ENCODE results near the gene NVL.
"Not testable (repeated sequence)": the region's sequence is repeated elsewhere in the genome, so short reads cannot be mapped to it uniquely, and the experiment has no call there.

The NVL gene

GRCh38 chr1:224359207-224359606 is 29.2 kb upstream of the NVL start:
- DNase-seq (ENCODE audit: low read depth), result no peak
- H3K4me3 ChIP-seq (replicated peaks; ENCODE audit: low read depth, low read length), result no peak overlapping the region
- TF ChIP-seq CTCF (IDR thresholded peaks at IDR 0.05; ENCODE audit: low read length, missing control alignments), result no peak

DNA sequence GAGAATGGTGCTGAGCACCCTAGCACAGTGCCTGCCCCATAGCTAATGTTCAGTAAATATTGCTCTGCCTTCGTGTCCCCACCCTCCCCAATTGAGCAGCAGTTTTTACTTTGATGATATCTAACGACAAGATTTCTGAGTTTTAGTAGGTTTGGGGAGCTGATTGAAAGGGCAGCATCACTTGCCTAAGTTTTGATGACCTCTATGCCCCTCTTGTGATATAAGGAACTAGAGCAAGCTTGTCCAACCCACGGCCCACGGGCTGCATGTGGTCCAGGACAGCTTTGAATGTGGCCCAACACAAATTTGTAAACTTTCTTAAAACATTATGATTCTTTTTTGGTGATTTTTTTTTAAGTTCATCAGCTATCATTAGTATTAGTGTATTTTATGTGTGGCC is 28.3 kb upstream of the NVL start:
- DNase-seq (ENCODE audit: low read depth), result no peak
- H3K4me3 ChIP-seq (replicated peaks; ENCODE audit: low read depth, low read length), result peak overlapping the region; percentile 70
- TF ChIP-seq CTCF (IDR thresholded peaks at IDR 0.05; ENCODE audit: low read length, missing control alignments), result no peak

GRCh38 chr1:224357626-224358124 is 27.7 kb upstream of the NVL start:
- DNase-seq (ENCODE audit: low read depth), result peak; percentile 79
- peak overlapping the region; percentile 70 for H3K4me3 ChIP-seq (replicated peaks; ENCODE audit: low read depth, low read length)
- TF ChIP-seq CTCF (IDR thresholded peaks at IDR 0.05; ENCODE audit: low read length, missing control alignments), result no peak

DNA sequence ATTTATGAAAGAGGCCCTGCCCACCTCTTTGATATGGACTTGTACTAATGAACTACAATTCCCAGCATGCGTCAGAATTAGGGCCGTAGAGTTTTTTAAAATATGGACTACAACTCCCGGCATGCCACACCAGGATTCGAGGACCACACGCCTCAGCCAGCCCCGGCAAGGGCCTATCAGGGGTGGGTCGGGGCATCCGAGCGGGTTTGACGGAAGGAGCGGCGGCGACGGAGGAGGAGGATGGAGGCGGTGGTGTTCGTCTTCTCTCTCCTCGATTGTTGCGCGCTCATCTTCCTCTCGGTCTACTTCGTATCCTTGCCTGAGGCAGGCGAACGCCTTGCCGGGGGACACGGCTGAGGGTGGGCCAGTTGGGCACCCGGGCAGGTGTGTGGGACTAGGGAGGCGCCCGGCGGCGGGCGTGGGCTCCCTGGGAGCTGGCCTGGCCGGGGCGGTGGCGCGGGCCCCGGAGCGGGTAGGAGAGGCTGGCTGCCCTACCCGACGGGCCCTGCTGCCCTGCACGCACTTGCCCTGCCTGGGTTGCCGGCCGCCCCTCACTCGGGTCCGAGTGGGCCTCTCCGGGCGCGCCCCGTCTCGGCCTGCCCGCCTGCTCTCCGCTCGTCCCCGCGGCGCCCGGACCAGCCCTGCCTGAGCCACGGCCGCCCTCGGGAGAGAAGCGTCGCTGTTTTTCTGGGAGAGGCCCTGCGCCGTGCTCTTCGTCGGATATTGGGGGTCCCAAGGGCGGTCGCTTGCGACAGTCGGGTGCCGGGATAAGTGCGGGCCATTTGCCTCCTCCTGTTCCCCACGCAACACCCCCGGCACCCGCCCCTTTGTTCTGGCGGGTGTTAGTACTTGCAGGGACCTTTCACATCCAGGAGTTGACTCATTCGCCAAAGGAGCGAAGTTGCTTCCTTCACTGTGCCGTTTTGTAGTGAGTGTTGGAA is 27.0 kb upstream of the NVL start, which contains the start of gene CNIH4:
CNIH4 (plus strand) TSS at position 195 of the 941 bp plus-strand sequence; CDS start at position 241, 46 bp downstream.
- peak within 1 kb of the TSS; percentile 70 for H3K4me3 ChIP-seq (replicated peaks; ENCODE audit: low read depth, low read length)
- TF ChIP-seq CTCF (IDR thresholded peaks at IDR 0.05; ENCODE audit: low read length, missing control alignments), result no peak
- DNase-seq (ENCODE audit: low read depth), result peak; percentile 96

- no peak for TF ChIP-seq CTCF (IDR thresholded peaks at IDR 0.05; ENCODE audit: low read length, missing control alignments)
- H3K4me3 ChIP-seq (replicated peaks; ENCODE audit: low read depth, low read length), result no peak overlapping the region
- DNase-seq (ENCODE audit: low read depth), result no peak
Measured at GRCh38 chr1:224353975-224354925, 24.3 kb upstream of the NVL start.

DNA sequence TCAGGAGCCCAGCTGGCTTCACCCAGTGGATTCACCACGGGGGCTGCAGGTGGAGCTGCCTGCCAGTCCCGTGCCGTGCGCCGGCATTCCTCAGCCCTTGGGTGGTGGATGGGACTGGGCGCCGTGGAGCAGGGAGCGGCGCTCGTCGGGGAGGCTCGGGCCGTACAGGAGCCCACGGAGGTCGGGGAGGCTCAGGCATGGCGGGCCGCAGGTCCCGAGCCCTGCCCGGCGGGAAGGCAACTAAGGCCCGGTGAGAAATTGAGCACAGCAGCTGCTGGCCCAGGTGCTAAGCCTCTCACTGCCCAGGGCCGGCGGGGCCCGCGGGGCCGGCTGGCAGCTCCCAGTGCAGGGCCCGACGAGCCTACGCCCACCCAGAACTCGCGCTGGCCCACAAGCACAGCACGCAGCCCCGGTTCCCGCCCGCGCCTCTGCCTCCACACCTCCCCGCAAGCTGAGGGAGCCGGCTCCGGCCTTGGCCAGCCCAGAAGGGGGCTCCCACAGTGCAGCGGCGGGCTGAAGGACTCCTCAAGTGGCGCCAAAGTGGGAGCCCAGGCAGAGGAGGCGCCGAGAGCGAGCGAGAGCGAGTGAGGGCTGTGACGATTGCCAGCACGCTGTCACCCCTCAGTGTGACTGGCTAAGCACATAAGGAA is 22.6 kb upstream of the NVL start:
- DNase-seq (ENCODE audit: low read depth); H3K4me3 ChIP-seq (replicated peaks; ENCODE audit: low read depth, low read length): not testable (repeated sequence)

- DNase-seq (ENCODE audit: low read depth); H3K4me3 ChIP-seq (replicated peaks; ENCODE audit: low read depth, low read length): not testable (repeated sequence)
Measured at GRCh38 chr1:224349716-224350115, 19.7 kb upstream of the NVL start.
